Hypothalamus (tissue), 51 donors: Measurements from ENCODE around the gene C2.

ENCODE experiments used
- DNase-seq, 51 donors: peaks; one replicate each; lab custom pipeline; 2025; lab: John Stamatoyannopoulos, UW

Gene C2

DNA sequence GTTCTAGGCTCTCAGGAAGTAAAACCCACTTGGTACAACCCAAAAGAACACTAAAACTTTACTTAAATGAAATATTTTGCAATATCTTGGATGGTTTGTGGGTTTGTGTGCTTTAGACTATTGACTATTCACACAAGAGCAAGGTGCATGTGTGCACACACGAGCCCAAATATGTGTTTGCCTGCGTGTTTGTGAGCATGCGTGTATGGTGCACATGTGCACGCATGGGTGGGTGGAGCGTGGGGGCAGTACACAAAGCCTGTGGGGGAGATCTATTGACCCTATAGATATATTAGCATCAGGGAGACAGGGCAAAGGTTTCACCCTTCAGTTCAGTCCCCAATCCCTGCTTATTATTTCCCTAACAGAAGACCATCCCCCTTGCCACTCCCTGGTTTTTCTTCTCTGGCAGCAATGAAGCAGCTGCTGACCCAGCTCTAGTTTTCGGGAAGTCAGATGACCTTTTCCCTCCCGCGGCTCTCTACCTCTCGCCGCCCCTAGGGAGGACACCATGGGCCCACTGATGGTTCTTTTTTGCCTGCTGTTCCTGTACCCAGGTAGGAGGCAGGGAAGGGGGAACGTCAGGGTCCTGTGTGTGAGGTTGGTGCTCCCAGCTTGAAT lies at the start of gene C2:
Gene C2, plus strand, starts transcription at position 476 of the 621 bp plus-strand sequence. Its CDS starts 36 bp downstream, at position 512.
- DNase-seq, result peak in 1 of 51 donors; percentile 4

DNA sequence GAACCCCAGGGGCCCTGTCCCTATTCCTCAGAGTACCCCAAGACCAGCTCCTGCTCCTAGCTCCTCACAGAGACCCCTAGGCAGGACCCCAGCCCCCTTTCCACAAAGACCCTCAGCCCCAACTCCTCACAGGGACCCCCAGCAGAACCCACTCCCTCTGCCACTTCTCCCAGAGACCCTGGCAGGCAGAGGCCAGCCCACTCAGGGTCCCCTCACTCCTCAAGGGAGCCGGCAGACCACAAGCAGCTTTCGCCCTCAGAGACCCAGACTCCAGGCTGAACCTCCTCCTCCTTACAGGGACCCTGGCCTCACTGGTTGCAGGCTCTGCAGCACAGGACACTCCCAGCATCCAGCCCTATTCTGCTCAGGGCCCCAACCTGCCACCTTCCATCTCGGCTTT lies 49.3 kb upstream of the C2 start:
- DNase-seq, result no peak

DNA sequence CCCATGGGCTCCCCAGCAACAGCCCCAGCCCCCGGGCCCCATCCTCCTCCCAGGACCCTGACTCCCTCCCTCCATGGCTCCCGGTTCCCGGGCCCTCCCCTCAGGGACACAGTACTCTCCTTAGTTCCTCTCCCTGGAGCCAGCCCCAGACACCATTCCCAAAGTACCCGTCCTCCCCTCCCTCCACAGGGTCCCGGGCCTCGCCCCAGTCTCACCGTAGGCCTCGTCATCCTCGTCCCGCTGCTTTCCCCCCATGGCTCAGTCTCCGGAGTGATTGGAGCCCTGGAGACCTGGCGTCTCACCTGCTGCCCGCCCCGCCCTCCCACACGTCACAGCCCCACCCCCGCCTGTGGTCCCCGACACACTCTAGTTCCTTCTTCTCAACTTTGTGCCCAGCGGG lies 48.8 kb upstream of the C2 start, which contains the start of gene SLC44A4:
Gene SLC44A4, minus strand, starts transcription at position 272 of the 400 bp plus-strand sequence. Its CDS starts 17 bp downstream, at position 255.
- DNase-seq, result no peak

- no peak for DNase-seq
Observed at GRCh38 chr6:31879143-31879542, 48.4 kb upstream of the C2 start.

- DNase-seq, result no peak
Observed at GRCh38 chr6:31879901-31880300, 47.6 kb upstream of the C2 start.

GRCh38 chr6:31880616-31881015 lies 46.9 kb upstream of the C2 start:
- no peak for DNase-seq

DNA sequence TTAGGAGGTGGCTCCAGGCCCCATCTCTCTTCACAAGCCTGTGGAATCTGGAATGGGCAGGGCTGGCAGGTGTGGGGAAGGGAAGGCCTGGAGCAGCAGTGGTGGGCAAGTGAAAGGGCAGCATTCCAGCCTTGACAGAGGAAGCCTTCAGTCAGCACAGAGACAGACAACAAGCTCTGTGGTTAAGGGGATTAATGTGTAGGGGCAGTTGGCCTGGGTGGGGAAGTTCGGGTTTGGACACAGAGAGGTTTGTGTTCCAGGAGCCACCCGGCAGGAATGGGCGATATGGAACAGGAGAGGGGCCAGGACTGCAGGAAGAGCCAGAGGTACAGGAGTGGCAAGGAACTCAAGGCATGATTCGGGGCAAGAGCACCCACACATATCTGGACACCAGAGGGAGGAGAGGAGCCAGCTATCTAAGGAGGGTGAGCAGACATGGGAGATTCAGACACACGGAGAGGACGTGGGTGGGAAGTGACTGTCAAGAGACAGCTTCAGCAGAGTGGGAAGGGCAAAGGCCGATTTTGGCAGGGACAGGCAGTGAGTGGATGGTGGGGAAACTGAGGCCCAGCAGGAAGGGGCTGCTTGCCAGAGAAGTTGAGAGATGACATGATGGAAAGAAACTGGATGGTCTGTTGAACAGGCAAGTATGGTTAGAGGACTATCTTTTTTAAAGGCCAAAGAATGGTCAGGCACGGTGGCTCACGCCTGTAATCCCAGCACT lies 46.2 kb upstream of the C2 start:
- DNase-seq, result peak in 1 of 51 donors; percentile 7

DNA sequence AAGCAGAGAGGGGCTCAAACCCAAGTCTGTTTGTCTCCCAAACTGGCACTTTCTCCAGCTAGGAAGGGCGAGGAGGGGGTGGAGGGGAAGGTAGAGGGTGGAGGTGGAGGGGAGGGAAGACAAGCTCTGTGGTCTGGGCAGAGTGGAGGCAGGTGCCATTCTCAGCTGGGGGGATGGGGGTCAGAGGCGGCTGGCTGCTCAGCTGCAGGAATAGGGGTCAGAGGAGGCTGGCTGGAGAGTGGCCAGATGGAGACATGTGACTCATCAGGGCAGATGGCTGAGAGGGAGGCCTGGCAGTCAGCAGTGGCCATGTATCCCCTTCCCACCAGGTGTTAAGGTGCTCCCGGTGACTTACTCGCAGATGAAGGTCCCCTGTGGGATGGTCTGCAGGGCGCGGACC lies 45.2 kb upstream of the C2 start:
- peak in 1 of 51 donors; percentile 19 for DNase-seq

DNA sequence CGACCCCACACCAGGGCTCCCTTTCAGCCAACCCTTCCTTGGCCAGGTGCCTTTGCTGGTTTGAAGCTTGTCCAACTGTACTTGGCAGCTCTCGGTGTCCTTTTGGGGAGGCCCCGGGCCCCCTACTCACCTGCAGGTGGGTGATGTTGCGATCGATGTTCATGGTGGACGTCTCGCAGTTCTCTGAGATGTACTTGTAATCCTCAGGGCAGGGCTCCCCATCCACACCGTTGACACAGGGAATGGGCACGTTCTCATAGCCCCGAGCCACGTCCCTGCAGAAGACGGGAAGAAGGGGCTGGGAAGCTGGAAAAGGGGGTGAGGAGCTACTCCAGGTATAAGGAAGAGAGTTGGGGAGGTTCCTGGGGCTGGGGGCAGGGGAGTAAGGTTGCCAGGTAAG lies 43.8 kb upstream of the C2 start:
- no peak for DNase-seq

DNA sequence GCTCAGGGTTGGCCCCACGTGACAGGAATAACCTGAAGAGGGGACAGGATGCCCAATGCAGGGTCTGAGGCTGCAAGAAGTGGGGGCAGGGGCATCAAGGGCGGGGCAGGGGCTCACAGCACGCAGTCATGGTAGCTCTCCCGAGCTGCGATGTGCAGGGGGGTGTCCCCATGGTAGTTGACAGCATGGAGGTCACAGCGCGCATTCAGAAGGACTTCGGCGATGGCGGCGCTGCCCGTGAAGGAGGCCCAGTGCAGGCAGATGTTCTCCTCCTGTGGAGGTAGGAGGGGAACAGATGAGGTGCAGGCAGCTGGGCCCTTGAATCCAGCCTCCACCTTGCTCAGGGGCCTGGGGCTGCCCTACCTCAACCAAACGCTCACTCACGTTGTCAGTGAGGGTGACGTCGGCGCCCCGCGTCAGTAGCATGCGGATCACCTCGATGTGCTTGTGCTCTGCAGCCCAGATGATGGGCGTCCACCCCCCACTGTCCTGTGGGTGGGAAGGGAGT lies 42.9 kb upstream of the C2 start:
- DNase-seq, result no peak

DNA sequence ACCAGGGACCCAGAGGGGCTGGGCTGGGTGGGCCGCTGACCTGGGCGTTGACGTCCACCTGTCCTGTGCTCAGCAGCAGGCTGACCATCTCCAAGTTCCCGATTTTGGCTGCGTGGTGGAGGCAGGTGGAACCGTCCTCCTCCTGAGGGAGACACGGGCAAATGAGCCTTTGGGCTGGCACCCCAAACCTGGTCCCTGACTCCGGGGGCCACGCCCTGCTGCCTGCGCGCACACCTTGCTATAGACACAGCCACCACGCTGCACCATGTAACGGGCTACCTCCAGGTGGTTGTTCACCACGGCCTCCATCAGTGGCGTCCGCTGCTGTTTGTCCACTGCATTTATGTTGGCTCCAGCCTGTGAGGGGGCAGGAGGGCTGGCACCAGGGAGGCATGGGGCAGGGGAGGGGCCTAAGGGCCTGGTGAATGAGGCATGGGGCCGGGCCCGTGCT lies 41.0 kb upstream of the C2 start:
- no peak for DNase-seq

- no peak for DNase-seq
Observed at GRCh38 chr6:31887173-31888007, 40.1 kb upstream of the C2 start.

DNA sequence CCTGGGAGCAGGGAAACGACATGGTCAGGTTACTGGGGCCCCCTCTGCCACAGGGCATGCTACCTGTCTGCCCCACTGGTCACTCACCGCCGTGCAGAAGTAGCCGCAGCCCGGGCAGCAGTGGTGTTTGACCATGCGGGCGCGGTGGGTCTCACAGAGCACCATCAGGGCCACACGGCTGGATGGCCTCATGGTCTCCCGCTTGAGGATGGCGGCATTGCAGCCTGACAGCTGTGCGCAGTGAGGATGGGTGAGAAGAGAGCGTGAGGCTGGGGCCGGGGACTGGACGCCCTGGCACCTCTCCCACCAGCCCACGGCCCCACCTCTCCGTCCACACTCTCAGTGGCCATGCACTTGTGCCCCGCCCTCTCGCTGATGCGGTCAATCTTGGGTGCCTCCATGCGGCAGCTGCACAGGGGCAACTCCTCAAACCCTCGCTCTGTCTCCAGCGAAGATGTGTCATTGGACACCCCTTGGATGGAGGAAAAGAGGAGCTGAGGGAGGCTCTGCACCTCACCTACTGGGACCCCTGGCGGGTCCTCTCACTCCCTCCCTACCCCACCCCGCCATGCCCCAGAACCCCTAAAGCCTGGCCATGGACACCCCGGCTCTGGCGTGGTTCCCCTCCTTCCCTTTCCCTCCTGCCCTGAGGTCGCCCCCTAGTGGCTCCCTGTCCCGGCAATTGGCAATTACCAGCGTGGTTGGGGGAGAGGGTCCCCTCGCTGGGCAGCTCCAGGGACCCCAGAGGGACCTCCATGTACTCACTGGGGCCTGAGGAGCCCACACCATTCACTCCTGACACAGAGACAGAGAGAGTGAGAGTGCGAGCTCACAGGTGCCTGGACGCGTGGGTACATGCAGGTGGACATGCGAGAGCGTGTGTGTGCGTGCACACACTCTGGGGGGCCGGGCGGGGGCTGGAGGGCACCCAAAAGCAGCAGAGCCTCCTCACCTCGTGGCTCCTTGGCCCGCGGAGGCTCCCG lies 39.0 kb upstream of the C2 start:
- DNase-seq, result peak in 6 of 51 donors; percentile 4 to 18 (median 6)

GRCh38 chr6:31889331-31889972 lies 38.1 kb upstream of the C2 start:
- DNase-seq, result no peak

DNA sequence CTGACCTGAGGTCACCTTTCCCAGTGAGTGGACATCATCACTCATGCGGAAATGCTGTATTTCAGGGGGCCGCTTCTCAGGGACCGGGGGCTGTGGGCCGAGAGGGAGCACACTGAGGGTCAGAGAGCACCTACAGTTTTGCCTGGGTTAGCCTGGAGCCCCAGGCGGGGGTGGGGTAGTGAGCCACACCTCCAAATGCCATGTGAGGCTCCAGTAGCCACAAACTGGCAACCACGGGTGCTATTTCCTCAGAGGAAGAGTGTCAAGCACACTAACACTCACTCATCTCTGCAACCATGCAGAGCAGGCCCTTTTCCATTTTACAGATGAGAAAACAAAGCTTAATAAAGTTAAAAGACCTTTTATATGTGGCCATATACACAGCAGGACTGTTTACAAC lies 34.7 kb upstream of the C2 start:
- DNase-seq, result no peak

DNA sequence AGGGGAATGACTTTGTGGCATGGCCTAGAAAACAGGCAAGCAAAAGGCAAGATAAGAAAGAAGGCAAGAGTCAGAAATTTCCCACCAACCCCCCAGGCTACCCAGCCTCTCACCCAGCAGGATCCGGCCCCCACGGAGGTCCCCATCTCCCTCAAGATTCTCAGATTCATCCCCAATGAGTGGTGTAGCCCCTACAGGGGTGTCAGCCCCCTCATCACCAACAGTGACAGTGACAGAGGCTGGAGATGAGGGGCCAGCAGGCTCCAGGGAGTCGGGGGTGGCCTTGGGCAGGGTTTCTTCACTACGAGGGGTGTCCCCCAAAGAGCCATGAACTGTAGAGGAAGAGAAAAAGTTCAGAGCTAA lies 31.0 kb upstream of the C2 start:
- no peak for DNase-seq

DNA sequence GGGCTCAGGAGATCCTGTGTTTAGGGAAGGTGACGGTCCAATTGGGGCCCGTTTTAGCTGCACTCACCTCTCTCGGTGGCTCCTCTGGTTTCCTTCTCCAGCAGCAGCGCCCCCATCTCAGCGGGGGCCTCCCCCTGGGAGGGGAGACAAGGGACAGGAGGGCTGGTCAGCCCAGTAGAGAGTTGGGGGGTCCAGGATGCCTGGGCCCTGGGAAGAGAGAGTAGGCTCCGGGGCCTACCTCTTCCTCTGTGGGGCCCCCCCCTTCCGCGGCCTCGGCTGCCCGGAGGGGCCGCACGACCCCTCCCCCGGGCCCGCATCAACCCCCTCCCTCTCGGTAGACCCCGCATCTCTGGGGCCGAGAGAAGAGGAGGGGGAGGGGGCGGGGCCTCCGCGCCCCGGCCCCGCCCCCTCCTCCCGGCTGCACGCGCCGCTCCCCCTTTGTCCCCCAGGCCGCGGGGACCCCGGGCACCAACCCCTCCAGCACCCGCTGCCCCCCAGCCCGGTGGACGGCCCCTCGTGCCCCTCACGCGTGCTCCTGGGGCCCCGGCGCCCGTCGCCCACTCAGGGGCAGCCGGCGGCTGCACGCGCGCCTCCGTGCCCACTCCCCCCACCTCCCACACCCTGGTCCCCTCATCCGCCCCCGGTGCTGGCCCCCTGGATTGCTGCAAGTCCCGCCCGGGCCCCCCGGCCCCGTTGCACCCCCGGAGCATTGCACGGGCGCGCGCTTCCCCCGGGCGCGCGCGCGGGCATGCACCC lies 30.5 kb upstream of the C2 start:
- peak in 4 of 51 donors; percentile 19 to 55 (median 41) for DNase-seq

DNA sequence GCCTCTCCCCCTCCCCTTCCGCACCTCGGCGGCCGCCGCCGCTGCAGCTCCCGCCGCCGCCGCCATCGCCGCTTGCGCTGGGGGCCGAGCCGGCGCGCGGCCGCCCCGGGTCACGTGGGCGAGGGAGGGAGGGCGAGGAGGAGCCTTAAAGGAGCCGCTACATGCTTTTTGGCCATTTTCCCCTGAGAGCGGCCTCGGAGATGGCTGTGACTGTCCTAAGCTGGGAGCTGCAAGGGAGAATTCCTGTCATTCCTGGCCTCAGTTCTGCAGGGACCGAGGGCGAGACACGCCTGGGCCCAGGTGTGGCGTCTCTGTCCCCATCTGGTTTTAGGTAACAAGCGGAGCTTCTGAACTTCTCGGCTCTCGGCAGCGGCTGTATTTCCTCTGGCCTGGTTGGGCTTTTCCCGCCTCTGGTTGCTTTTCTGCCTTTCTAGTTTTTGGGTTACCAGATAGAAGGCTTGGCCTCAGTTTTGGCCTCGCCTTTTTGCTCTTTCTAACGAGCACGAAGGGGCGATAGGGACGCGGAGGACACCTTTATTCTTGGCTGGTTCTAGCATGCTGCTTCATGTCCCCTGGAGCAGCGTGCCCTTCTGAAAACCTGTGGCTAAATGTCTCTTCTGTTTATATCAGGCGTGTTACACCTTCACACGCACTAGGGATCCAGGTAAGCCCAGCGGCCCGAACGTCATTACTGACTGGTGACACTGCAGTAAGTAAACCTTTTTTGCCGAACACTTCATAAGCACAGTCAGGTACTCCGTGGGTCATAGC lies 29.7 kb upstream of the C2 start, which contains the start of gene EHMT2:
Gene EHMT2, minus strand, starts transcription at position 87 of the 771 bp plus-strand sequence. Its CDS starts 21 bp downstream, at position 66.
- peak in 50 of 51 donors; percentile 42 to 92 (median 80) for DNase-seq
